GM23248 (cell line): ENCODE measurements around the gene TRABD. TPM values are rescaled to one million over a fixed set of nuclear protein-coding genes. Genes with fewer than 3 reads are reported as not detected.
"Not testable (repeated sequence)": the region's sequence is repeated elsewhere in the genome, so short reads cannot be mapped to it uniquely, and the experiment has no call there.

Experiments used
- DNase-seq: peaks from one replicate; pipeline ENCODE4 v3.0.0-alpha.2; 2015
- H2AFZ ChIP-seq: fragments of 200-600 bp; sonication (generic); 2 replicates; pipeline ENCODE4 v1.6.1; 2016; ENCODE audit warnings: antibody characterized with exemption
- H3F3A ChIP-seq: fragments of 200-600 bp; sonication (generic); 2 replicates; pipeline ENCODE4 v1.6.1; 2016; ENCODE audit warnings: mild to moderate bottlenecking, antibody characterized with exemption, mixed run types; ENCODE audit not compliant: insufficient read depth
- H3K27ac ChIP-seq: fragments of 200-600 bp; sonication (generic); 2 replicates; pipeline ENCODE4 v1.5.1; 2016; ENCODE audit warnings: mild to moderate bottlenecking
- H3K27me3 ChIP-seq: fragments of 200-600 bp; sonication (generic); replicated peaks from 2 replicates; pipeline ENCODE4 v1.6.1; 2016; ENCODE audit warnings: mild to moderate bottlenecking; ENCODE audit not compliant: insufficient read depth
- H3K36me3 ChIP-seq: fragments of 200-600 bp; sonication (generic); 2 replicates; pipeline ENCODE4 v1.6.1; 2016; ENCODE audit warnings: low read depth, mild to moderate bottlenecking
- H3K4me1 ChIP-seq: fragments of 200-600 bp; sonication (generic); 2 replicates; pipeline ENCODE4 v1.6.1; 2016; ENCODE audit warnings: mild to moderate bottlenecking; ENCODE audit not compliant: insufficient read depth
- H3K4me2 ChIP-seq: fragments of 200-600 bp; sonication (generic); one replicate; pipeline ENCODE4 v1.6.1; 2016; ENCODE audit warnings: mild to moderate bottlenecking; ENCODE audit not compliant: unreplicated experiment
- H3K4me3 ChIP-seq: fragments of 200-600 bp; sonication (generic); 2 replicates; pipeline ENCODE4 v1.5.1; 2016; ENCODE audit warnings: mild to moderate bottlenecking
- H3K79me2 ChIP-seq: fragments of 200-600 bp; sonication (generic); 2 replicates; pipeline ENCODE4 v1.6.1; 2016; ENCODE audit warnings: mild to moderate bottlenecking; ENCODE audit not compliant: insufficient read depth
- H3K9ac ChIP-seq: fragments of 200-600 bp; sonication (generic); 2 replicates; pipeline ENCODE4 v1.6.1; 2016; ENCODE audit warnings: mild to moderate bottlenecking
- H3K9me2 ChIP-seq: fragments of 200-600 bp; sonication (generic); 2 replicates; pipeline ENCODE4 v1.6.1; 2016; ENCODE audit warnings: mixed run types, mild to moderate bottlenecking, moderate library complexity; ENCODE audit not compliant: insufficient read depth
- H3K9me3 ChIP-seq: fragments of 200-600 bp; sonication (generic); one replicate; pipeline ENCODE4 v1.6.1; 2017; ENCODE audit warnings: low read depth
- H4K20me1 ChIP-seq: fragments of 200-600 bp; sonication (generic); 2 replicates; pipeline ENCODE4 v1.6.0; 2016; ENCODE audit not compliant: insufficient read depth
- EZH2 ChIP-seq: fragments of 200-600 bp; sonication (generic); IDR thresholded peaks from 2 replicates; pipeline ENCODE4 v1.6.1; 2018; ENCODE audit warnings: antibody characterized with exemption, mild to moderate bottlenecking; ENCODE audit not compliant: insufficient read depth, poor library complexity, severe bottlenecking
- EZH2phosphoT487 ChIP-seq: fragments of 200-600 bp; sonication (generic); IDR thresholded peaks from 2 replicates; pipeline ENCODE4 v1.6.1; 2018; ENCODE audit warnings: antibody characterized with exemption, moderate library complexity, mild to moderate bottlenecking, low read depth; ENCODE audit not compliant: insufficient read depth
- WGBS, 2 experiments: methylation state at CpG; one replicate each; pipeline ENCODE4 v1.1.6; 2015 to 2017; ENCODE audit warnings: low lambda C conversion rate in 2 of 2, low coverage in 1 of 2; ENCODE audit errors: missing lambda C conversion rate in 2 of 2; 5-methylcytosine and 5-hydroxymethylcytosine counted together
- in situ Hi-C: fragments of 300-500 bp; cut with MboI; formaldehyde crosslinking; loops from 2 replicates; pipeline ENCODE4 v1.15.0; 2020
- polyA plus RNA-seq: library from polyadenylated mRNA; unstranded; fragments of >200 nt; fragmentation: Nextera tagmentation; extraction: Ambion mirVana; gene quantifications from 2 replicates; pipeline ENCODE4 v1.2.1, GENCODE V29; 2016
- total RNA-seq: library from RNA; depleted of rRNA; stranded (reverse); fragments of >200 nt; shearing (Covaris generic); gene quantifications from 2 replicates; pipeline ENCODE4 v1.2.3, GENCODE V29; 2014; rRNA removed

TRABD gene
- 19.5 and 33.5 TPM in 2 replicates for total RNA-seq
- polyA plus RNA-seq = 20.7 and 22.6 TPM in 2 replicates

- H4K20me1 ChIP-seq = no peaks in the 10 kb centered on the region
- peak within 1 kb of the TSS; percentile 74 for H3K4me3 ChIP-seq
- peak within 1 kb of the TSS; percentile 95 for H3K4me2 ChIP-seq
- H3F3A ChIP-seq = no peaks in the 10 kb centered on the region
- H3K27me3 ChIP-seq = no peaks in the 10 kb centered on the region
- no peaks in the 10 kb centered on the region for H3K9me2 ChIP-seq
- in situ Hi-C loops = no loop called here
- H3K4me1 ChIP-seq = 0 out of 2 replicates have a peak, but pooled peaks cover 5% of the 10 kb centered on the region
- TF ChIP-seq EZH2phosphoT487 = no peak
- TF ChIP-seq EZH2 = no peak
- DNase-seq = peak; percentile 96
- H3K79me2 ChIP-seq = peaks cover 45% of the 10 kb centered on the region
- WGBS, 2 experiments = 7 to 12% methylated on average over 38 to 49 of the region's 90 CpGs
- peak within 1 kb of the TSS; percentile 90 for H2AFZ ChIP-seq
- no peaks in the 10 kb centered on the region for H3K36me3 ChIP-seq
- H3K9ac ChIP-seq = peak within 1 kb of the TSS; percentile 72
- H3K27ac ChIP-seq = 0 out of 2 replicates have a peak within 1 kb of the TSS, but pooled peaks have one; percentile 3
- H3K9me3 ChIP-seq = no peaks in the 10 kb centered on the region
Observed at GRCh38 chr22:50185375-50186087, at the start of gene TRABD. TSS of gene TRABD (plus strand) at chr22:50185913. CDS start at chr22:50193061, 7,148 bp downstream.

GRCh38 chr22:50136581-50137015, 49.1 kb upstream of the TRABD start:
- Histone ChIP-seq H3K27me3 (no peaks in the 10 kb centered on the region; the same call in 1 of the 2 replicates), H3K9ac (no peak overlapping the region), H4K20me1 (no peaks in the 10 kb centered on the region), H2AFZ (no peak overlapping the region), H3K4me3 (no peak overlapping the region), H3K9me2 (no peaks in the 10 kb centered on the region), H3K4me1 (no peaks in the 10 kb centered on the region), H3K36me3 (no peaks in the 10 kb centered on the region), H3K4me2 (no peak overlapping the region), H3F3A (no peaks in the 10 kb centered on the region), H3K9me3 (no peaks in the 10 kb centered on the region), H3K79me2 (no peaks in the 10 kb centered on the region), H3K27ac (no peak overlapping the region)
- no peak for DNase-seq
- 60% methylated on average over 5 of the region's 5 CpGs for WGBS, 2 experiments
- in situ Hi-C loops = no loop called here
- TF ChIP-seq EZH2 = no peak
- no peak for TF ChIP-seq EZH2phosphoT487

- DNase-seq, H3K9me2 ChIP-seq, in situ Hi-C loops, H3K79me2 ChIP-seq, H2AFZ ChIP-seq, H3K4me1 ChIP-seq, H4K20me1 ChIP-seq, H3K9ac ChIP-seq, H3K27ac ChIP-seq, H3K36me3 ChIP-seq, H3K9me3 ChIP-seq, H3F3A ChIP-seq, H3K4me3 ChIP-seq, H3K4me2 ChIP-seq, H3K27me3 ChIP-seq: not testable (repeated sequence)
- 80 to 85% methylated on average over 9 of the region's 9 CpGs for WGBS, 2 experiments
Observed at GRCh38 chr22:50137277-50137676, 48.4 kb upstream of the TRABD start.

GRCh38 chr22:50138041-50138440, 47.7 kb upstream of the TRABD start:
- H4K20me1 ChIP-seq = no peaks in the 10 kb centered on the region
- no peaks in the 10 kb centered on the region; the same call in 1 of the 2 replicates for H3K27me3 ChIP-seq
- H3K9me3 ChIP-seq = no peaks in the 10 kb centered on the region
- WGBS, 2 experiments = 90 to 91% methylated on average over 4 of the region's 4 CpGs
- no peak overlapping the region for H3K4me2 ChIP-seq
- no peaks in the 10 kb centered on the region for H3K9me2 ChIP-seq
- H3K36me3 ChIP-seq = no peaks in the 10 kb centered on the region
- TF ChIP-seq EZH2 (no peak), EZH2phosphoT487 (no peak)
- no peaks in the 10 kb centered on the region for H3F3A ChIP-seq
- no peak overlapping the region for H3K4me3 ChIP-seq
- no peaks in the 10 kb centered on the region for H3K4me1 ChIP-seq
- in situ Hi-C loops = no loop called here
- H3K79me2 ChIP-seq = no peaks in the 10 kb centered on the region
- H3K27ac ChIP-seq = no peak overlapping the region
- no peak overlapping the region for H2AFZ ChIP-seq
- H3K9ac ChIP-seq = no peak overlapping the region
- no peak for DNase-seq
